Measurements from ENCODE around the gene EIF3A.
"Not testable (repeated sequence)": the region's sequence is repeated elsewhere in the genome, so short reads cannot be mapped to it uniquely, and the experiment has no call there.

The EIF3A gene, protein sequence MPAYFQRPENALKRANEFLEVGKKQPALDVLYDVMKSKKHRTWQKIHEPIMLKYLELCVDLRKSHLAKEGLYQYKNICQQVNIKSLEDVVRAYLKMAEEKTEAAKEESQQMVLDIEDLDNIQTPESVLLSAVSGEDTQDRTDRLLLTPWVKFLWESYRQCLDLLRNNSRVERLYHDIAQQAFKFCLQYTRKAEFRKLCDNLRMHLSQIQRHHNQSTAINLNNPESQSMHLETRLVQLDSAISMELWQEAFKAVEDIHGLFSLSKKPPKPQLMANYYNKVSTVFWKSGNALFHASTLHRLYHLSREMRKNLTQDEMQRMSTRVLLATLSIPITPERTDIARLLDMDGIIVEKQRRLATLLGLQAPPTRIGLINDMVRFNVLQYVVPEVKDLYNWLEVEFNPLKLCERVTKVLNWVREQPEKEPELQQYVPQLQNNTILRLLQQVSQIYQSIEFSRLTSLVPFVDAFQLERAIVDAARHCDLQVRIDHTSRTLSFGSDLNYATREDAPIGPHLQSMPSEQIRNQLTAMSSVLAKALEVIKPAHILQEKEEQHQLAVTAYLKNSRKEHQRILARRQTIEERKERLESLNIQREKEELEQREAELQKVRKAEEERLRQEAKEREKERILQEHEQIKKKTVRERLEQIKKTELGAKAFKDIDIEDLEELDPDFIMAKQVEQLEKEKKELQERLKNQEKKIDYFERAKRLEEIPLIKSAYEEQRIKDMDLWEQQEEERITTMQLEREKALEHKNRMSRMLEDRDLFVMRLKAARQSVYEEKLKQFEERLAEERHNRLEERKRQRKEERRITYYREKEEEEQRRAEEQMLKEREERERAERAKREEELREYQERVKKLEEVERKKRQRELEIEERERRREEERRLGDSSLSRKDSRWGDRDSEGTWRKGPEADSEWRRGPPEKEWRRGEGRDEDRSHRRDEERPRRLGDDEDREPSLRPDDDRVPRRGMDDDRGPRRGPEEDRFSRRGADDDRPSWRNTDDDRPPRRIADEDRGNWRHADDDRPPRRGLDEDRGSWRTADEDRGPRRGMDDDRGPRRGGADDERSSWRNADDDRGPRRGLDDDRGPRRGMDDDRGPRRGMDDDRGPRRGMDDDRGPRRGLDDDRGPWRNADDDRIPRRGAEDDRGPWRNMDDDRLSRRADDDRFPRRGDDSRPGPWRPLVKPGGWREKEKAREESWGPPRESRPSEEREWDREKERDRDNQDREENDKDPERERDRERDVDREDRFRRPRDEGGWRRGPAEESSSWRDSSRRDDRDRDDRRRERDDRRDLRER (N-terminal part only)

DNA sequence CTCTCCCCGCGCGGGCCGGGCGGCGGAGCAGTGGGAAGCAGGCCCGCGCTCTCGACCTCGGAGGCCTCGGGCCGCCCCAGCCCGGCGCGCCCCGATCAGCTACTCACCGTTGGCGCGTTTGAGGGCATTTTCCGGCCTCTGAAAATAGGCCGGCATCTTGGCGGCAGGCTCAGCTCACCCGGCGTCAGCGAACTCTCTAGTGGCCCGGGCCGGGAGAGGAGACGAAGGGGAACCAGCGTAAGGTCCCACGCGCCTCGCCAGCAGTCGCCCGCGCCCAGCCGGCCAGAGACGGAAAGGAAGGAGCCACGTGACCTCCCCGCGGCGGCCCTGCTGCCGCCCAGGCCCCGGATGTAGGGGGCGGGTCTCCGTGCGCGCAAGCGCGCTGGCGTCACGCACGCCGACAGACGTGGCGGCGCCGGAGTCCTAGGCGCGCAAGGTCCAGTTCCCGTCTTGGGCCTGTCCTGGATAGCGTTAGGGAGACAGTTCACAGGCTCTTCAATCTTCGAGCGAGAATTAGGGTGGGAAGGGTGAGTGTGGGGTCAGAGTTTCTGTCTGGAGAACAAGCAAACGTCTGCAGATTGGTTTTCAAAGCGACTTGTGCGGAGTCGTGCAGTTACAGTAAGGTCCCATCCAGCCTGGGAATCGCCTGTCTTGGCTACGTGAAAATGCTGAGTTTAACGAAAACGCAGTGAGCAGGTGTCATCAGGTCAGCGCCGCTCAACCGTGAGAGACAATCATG lies at the start of gene EIF3A:
EIF3A (minus strand) TSS at position 297 of the 739 bp plus-strand sequence; CDS start at position 156, 141 bp downstream.
- DNase-seq: peak; percentile 88

DNA sequence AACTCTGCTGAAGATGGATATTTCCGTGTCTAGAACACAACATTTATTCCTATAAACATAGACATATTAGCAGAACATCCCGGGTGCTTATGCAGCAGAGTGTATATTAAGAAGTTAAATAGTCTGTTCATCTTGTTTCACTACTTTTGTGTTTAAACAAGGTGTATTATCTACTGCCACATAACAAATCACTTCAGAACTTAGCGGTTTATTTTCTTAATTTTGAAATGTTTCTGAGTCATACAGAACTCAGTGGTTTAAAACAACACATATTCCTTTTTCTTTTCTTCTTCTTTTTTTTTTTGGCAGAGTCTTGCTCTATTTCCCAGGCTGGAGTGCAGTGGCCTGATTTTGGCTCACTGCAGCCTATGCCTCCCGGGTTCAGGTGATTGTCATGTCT lies 49.1 kb upstream of the EIF3A start:
- no peak for DNase-seq

DNA sequence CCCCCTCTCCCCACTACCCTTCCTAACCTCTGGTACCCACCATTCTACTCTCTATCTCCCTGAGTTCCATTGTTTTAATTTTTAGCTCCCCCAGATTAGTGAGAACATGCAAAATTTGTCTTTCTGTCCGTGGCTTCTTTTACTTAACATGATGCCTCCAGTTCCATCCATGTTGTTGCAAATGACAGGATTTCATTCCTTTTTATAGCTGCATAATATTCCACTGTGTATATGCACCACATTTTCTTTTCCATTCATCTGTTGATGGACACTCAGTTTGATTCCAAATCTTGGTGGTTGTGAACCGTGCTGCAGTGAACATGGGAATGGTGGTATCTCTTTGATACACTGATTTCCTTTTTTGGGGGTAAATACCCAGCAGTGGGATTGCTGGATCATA lies 45.3 kb upstream of the EIF3A start:
- DNase-seq: no peak

DNA sequence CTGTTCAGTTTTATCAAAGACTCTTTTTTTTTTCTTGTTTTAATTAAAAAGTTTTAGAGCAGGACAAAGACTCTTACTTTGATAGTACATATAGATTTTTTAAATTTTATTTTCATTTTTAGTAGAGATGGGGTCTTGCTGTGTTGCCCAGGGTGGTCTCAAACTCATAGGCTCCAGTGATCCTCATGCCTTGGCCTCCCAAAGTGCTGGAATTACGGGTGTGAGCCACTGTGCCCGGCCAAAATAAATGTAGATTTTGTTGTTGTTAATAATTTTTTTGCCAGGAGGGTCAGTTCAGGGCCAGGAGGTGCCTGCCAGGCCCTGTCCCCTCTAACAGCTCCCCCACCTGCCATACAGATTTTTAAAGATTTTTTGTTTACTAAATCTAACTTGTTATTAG lies 40.3 kb upstream of the EIF3A start:
- no peak for DNase-seq

DNA sequence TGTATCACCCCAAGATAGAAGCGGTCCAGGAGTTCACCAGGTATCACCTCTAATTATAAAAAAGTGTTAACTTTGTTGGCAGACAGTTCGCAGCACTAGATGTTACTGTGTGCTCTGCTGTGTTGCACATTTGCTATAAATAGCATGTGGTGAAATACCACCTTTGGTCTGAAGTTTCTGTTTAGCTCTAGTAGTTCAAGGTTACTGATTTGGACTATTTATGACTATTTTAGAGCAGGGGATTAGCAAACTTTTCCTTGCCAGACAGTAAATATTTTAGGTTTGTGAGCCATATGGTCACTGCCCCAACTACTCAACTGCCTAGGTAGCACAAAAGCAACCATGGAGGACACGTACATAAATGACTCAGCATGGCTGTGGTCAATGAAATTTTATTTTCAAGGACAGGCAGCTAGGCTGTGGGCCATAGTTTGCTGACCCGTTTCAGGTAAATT lies 39.8 kb upstream of the EIF3A start:
- no peak for DNase-seq

DNA sequence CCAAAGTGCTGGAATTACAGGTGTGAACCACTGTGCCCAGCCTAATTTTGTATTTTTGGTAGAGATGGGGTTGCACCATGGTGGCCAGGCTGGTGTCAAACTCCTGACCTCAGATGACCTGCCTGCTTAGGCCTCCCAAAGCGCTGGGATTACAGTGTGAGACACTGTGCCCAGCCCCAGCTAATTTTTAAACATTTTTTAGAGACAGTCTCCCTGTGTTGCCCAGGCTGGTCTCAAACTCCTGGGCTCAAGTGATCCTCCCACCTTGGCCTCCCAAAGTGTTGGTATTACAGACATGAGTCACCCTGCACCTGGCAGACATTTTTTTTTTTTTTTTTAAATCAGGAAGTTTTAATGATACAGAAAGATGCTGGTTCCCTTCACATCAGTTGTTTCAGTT lies 38.8 kb upstream of the EIF3A start:
- DNase-seq: no peak

DNA sequence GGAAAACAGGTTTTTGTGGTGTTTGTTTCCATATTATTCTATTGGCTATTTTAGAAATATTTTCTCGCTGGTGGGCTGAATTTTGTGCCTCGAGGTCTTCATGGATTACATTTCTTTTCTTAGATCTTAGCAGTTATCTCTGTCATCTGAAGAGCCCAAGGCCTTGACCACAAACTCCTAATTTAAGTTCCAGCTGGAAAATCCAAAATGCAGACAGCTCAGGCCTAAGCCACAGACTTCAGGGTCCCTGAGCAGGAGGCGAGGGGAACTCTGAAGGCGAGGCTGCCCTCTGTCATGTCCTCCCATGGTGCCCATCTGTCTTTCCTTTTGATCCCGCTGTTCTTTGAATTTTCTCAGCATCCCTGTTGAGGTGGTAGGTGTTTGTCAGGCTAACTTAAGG lies 37.6 kb upstream of the EIF3A start:
- no peak for DNase-seq

DNA sequence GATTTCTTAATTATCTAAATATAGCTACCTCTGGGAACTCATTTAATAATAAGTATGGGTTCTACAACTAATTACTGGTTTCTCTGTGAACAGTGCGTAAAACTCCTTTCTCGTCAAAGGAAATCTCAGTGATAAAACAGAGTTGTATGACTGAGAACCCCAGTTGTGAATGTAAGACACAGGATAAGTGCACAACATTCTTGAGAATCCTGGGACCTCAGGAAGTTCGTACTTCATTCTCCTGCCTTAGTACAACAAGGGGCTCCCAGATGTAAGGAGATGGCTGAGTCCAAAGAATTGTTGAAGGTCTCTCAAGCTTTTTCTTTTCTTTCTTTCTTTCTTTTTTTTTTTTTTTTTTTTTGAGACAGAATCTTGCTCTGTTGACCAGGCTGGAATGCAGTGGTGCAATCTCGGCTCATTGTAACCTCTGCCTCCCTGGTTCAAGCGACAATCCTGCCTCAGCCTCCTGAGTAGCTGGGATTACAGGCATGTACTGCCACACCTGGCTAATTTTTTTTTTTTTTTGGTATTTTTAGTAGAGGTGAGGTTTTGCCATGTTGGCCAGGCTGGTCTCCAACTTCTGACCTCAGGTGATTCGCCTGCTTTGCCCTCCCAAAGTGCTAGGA lies 35.8 kb upstream of the EIF3A start:
- no peak for DNase-seq

DNA sequence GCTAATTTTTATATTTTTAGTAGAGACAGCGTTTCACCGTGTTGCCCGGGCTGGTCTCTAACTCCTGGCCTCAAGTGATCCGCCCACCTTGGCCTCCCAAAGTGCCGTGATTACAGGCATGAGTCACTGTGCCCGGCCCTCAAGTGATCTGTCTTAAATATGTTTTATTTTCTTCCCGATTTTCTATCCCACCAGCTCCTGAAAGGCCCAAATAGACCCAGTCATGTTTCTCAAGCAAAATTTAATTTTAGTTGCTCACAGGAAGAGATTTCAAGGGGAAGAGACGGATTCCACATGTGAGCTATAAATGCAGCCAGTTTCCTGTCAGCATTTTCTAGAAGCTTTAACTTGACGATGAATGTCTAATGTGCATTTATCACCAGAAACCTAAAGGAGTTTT lies 35.3 kb upstream of the EIF3A start:
- DNase-seq: no peak

DNA sequence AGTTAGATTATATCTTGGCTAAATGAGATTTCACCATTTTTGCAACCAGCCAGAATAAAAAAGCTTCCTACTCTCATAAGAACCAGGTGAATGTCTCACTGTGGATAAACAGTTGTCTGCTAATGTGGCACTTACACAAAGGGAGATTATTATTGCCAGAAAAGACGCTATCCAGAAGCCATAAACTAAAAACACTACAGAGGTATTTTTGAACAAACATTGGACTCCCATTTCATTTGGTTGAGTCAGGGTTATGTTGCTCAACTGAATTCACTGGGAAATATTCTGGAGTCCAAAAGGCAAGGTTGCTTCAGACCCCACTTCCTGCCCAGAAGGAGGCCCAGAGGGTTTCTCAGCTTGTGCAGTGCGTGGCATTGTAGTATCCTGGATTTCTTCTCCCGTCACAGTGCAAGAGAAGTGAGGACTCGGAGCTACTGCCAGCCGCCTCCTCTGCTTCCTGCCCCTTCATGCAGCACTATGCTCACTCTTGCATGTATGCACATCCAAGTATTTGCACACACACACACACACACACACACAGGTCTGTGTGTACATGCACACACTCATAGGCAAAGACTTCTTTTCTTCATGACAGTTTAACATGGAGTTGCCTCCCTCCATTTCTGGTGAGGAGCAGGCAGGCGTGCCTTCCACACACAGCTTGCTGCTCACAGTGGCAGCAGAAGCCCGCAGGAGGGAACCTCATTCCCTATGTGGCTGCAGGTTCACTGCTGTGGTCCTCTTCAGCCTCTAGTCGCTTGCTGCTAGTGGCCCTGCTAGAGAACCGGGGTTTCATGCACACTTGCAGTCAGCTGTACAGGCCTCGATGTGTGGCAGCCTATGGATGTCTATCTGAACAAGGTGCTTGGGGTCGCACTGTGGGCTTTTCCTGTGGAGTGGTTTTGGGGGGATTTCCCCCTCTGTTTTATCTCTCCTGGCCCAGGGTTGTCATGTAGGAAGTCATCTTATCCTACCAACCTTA lies 33.4 kb upstream of the EIF3A start:
- DNase-seq: no peak

DNA sequence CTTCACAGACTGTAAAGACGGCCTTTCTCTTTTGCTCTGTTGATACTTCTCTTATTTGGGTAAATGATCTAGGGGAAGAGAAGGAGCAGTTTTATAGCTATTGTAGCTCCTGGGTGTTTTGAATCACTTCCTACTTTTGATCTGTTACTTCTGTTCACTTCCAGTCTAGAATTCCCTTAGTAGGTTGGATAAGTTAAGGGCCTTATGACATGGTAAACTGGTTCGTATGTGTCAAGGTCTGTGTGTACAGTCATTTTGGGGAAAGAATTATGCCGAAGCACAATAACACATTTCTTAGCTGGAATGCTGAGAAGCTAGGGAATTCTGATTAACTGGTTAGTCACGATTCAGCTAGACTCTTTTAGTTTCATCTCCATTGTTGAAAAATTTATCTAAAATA lies 31.4 kb upstream of the EIF3A start:
- no peak for DNase-seq

DNA sequence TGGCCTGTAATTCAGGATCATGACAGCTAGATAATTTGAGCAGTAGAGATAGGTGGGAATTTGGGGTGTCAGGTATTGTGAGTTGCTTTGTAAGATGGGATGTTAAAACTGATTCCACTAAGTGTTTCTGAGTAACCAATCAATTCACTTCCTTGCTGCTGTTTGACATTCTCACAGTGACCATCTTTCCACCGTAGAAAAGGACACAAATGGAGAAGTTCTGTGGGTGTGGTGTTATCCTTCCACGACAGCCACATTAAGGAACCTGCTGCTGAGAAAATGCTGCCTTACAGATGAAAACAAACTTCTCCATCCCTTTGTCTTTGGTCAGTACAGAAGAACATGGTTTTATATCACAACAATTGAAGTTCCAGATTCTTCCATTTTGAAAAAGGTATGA lies 27.2 kb upstream of the EIF3A start:
- DNase-seq: not testable (repeated sequence)

DNA sequence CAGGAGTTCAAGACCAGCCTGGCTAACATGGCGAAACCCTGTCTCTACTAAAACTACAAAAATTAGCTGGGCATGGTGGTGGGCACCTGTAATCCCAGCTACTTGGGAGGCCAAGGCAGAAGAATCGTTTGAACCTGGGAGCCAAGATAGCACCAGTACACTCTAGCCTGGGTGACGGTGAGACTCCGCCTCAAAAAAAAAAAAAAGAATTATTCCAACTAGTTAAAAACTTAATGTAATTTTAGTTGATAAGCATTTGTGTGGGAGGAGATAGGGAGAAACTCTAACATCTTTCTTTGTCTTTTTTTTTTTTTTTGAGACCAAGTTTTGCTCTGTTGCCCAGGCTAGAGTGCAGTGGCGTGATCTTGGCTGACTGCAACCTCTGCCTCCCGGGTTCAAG lies 26.5 kb upstream of the EIF3A start:
- DNase-seq: not testable (repeated sequence)

DNA sequence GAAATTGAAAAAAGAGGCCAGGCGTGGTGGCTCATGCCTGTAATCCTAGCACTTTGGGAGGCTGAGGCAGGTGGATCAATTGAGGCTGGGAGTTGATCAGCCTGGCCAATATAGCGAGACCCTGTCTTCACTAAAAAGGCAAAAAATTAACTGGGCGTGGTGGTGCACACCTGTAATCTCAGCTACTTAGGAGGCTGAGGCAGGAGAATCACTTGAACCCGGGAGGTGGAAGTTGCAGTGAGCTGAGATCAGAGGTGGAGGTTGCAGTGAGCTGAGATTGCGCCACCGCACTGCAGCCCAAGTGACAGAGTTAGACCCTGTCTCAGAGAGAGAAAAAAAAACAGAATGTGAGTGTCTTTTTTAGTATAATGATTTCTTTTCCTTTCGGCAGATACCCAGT lies 25.3 kb upstream of the EIF3A start:
- DNase-seq: not testable (repeated sequence)

DNA sequence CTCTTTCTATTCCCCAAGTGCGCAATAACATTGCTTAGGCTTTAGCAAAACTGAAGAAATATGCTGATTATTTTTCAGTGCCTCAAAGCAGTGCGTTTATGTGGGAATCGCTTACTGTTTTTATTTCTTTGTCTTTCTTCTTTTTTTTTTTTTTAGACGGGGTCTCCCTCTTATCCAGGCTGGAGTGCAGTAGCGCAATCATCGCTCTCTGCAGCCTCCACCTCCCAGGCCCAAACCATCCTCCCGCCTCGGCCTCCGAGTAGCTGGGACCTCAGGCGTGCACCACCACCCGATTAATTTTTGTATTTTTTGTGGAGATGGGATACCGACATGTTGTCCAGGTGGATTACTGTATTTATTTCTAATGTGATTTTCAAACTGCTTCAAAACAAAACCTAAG lies 24.5 kb upstream of the EIF3A start:
- no peak for DNase-seq

DNA sequence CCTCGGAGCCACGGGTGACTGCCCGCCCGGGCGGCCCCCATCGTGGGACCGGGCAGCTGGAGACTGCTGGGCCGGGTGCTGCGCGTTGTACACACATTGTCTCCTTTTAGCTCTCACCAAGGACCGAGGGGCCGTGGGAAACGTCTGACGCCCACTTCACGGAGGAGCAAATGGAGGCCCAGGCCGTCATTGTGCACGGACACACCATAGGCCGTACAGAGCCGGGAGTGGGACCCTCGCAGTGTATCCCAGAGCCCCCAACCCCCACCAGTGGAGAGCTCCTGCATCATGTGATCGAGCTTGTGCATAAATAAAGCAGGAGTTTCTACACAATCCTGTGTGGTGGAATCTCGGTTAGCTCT lies 24.0 kb upstream of the EIF3A start:
- peak; percentile 22 for DNase-seq

DNA sequence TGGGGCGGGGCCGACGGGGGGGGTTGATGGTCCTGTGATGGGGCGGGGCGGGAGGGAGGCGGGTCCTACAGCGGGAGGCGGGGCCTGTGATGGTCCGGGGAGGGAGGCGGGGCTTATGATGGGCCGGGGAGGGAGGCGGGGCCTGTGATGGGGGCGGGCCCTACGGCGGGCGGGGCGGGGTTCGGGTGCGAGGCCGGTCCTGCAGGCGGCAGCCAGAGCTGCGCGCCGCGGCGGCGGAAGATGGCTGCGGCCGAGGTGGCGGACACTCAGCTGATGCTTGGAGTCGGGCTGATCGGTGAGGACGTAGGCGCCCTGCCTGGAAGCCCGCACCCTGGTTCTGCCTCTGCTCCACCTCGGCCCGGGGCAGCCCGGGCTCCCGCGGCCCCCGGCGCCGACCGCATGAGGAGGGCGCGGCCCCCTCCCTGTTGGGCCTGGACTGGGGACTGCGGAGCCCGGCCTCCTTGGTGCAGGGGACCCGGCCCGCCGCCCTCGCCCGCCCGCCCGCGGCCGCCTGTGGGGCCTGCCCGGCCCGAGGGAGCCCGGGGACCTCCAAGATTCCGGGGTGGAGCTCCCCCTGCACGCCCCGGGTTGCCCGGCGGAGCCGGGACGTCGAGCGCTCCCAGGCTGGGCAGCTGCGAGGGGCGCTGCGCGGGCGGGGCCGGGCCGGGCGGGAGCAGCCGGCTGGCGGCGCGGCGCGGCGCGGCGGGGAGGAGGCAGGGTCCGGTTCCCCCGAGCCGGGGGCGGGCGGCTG lies 23.5 kb upstream of the EIF3A start, which contains the start of gene DENND10:
DENND10 (plus strand) TSS at position 211 of the 751 bp plus-strand sequence; CDS start at position 241, 30 bp downstream.
- peak; percentile 84 for DNase-seq

DNA sequence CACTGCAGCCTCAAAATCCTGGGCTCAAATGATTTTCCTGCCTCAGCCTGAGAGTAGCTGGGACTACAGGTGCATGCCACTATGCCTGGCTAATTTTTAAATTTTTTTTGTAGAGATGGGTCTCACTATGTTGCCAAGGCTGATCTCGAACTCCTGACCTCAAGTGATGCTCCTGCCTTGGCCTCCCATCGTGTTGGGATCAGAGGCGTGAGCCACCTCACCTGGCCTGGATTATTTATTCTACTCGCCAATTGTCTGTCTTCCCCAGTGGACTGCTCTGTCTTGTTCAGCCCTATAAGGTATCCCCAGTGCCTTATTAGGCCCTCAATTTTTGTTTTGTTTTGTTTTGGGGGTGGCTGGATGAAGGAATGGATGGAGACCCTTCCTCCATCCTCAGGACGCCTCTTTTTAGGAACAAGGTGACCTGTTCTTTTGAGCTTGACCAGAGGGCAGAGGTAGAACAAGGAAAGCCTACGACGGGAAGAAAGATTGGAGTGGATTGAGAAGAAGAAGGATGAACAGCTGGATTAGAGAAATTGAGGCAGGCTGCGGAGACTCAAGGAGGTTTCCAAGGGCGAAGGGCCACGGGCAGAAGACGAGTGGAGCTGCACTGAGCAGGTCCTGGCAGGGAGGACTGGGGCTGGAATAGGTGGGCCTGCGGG lies 22.8 kb upstream of the EIF3A start:
- peak; percentile 33 for DNase-seq

All from NCI-H146 (cell line).